IPS-18c (cell line): ENCODE measurements around the gene RAB27B.

Experiments used
- H3K4me3 ChIP-seq: 2 replicates; pipeline ENCODE4 v1.7.0; 2013; ENCODE audit warnings: low read depth, mild to moderate bottlenecking, low read length, moderate library complexity; ENCODE audit not compliant: insufficient read depth
- H3K9me3 ChIP-seq: one replicate; pipeline ENCODE4 v1.6.1; 2013; ENCODE audit warnings: mild to moderate bottlenecking, low read length, moderate library complexity; ENCODE audit not compliant: control insufficient read depth, insufficient read depth

RAB27B gene

GRCh38 chr18:54828281-54828881 is at the start of gene RAB27B:
TSS of gene RAB27B (plus strand) at chr18:54828477. CDS start at chr18:54877586, 49,109 bp downstream.
- Histone ChIP-seq H3K9me3 (no peaks in the 10 kb centered on the region), H3K4me3 (peak within 1 kb of the TSS; percentile 73)

- H3K4me3 ChIP-seq, result no peak overlapping the region
- no peaks in the 10 kb centered on the region for H3K9me3 ChIP-seq
These were observed 47.9 kb upstream of the RAB27B start for GRCh38 chr18:54780285-54780861.

- no peaks in the 10 kb centered on the region for H3K9me3 ChIP-seq
- H3K4me3 ChIP-seq, result no peak overlapping the region
These were observed 47.3 kb upstream of the RAB27B start for GRCh38 chr18:54780970-54781369.

GRCh38 chr18:54783139-54783538 is 45.1 kb upstream of the RAB27B start:
- Histone ChIP-seq H3K4me3 (no peak overlapping the region), H3K9me3 (no peaks in the 10 kb centered on the region)

- H3K9me3 ChIP-seq, result no peaks in the 10 kb centered on the region
- no peak overlapping the region for H3K4me3 ChIP-seq
These were observed 42.1 kb upstream of the RAB27B start for GRCh38 chr18:54786206-54786605.

GRCh38 chr18:54787121-54787520 is 41.2 kb upstream of the RAB27B start:
- no peak overlapping the region for H3K4me3 ChIP-seq
- H3K9me3 ChIP-seq, result no peaks in the 10 kb centered on the region

GRCh38 chr18:54787616-54788015 is 40.7 kb upstream of the RAB27B start:
- Histone ChIP-seq H3K9me3 (no peaks in the 10 kb centered on the region), H3K4me3 (no peak overlapping the region)

GRCh38 chr18:54790109-54790508 is 38.2 kb upstream of the RAB27B start:
- Histone ChIP-seq H3K4me3 (no peak overlapping the region), H3K9me3 (no peaks in the 10 kb centered on the region)

GRCh38 chr18:54791657-54792056 is 36.6 kb upstream of the RAB27B start:
- Histone ChIP-seq H3K4me3 (no peak overlapping the region), H3K9me3 (no peaks in the 10 kb centered on the region)

GRCh38 chr18:54792079-54792478 is 36.2 kb upstream of the RAB27B start:
- Histone ChIP-seq H3K4me3 (no peak overlapping the region), H3K9me3 (no peaks in the 10 kb centered on the region)

GRCh38 chr18:54794823-54795222 is 33.5 kb upstream of the RAB27B start:
- Histone ChIP-seq H3K9me3 (no peaks in the 10 kb centered on the region), H3K4me3 (no peak overlapping the region)

GRCh38 chr18:54798186-54798585 is 30.1 kb upstream of the RAB27B start:
- no peak overlapping the region for H3K4me3 ChIP-seq
- H3K9me3 ChIP-seq, result no peaks in the 10 kb centered on the region

GRCh38 chr18:54801374-54801773 is 26.9 kb upstream of the RAB27B start:
- Histone ChIP-seq H3K4me3 (no peak overlapping the region), H3K9me3 (no peaks in the 10 kb centered on the region)

GRCh38 chr18:54802178-54802577 is 26.1 kb upstream of the RAB27B start:
- H3K9me3 ChIP-seq, result no peaks in the 10 kb centered on the region
- no peak overlapping the region for H3K4me3 ChIP-seq

GRCh38 chr18:54802686-54803395 is 25.4 kb upstream of the RAB27B start:
- no peak overlapping the region for H3K4me3 ChIP-seq
- no peaks in the 10 kb centered on the region for H3K9me3 ChIP-seq

GRCh38 chr18:54805571-54806334 is 22.5 kb upstream of the RAB27B start:
- Histone ChIP-seq H3K4me3 (no peak overlapping the region), H3K9me3 (no peaks in the 10 kb centered on the region)

GRCh38 chr18:54806526-54806925 is 21.8 kb upstream of the RAB27B start:
- no peaks in the 10 kb centered on the region for H3K9me3 ChIP-seq
- no peak overlapping the region for H3K4me3 ChIP-seq

GRCh38 chr18:54807303-54807702 is 21.0 kb upstream of the RAB27B start:
- Histone ChIP-seq H3K4me3 (no peak overlapping the region), H3K9me3 (no peaks in the 10 kb centered on the region)
